H1 (cell line): ENCODE results near the gene TOP1. TPM values are rescaled to one million over a fixed set of nuclear protein-coding genes. Genes with fewer than 3 reads are reported as not detected.

Source experiments
- MAFK ChIP-seq: IDR thresholded peaks from 2 replicates; pipeline ENCODE4 v1.6.1; 2012; ENCODE audit warnings: low read depth, mild to moderate bottlenecking, improper control_type of control experiment, low read length
- NANOG ChIP-seq: IDR thresholded peaks from 2 replicates; pipeline ENCODE4 v1.6.1; 2011; ENCODE audit warnings: low read length, low read depth, mild to moderate bottlenecking, inconsistent platforms; ENCODE audit not compliant: insufficient read depth, poor library complexity, severe bottlenecking
- SIX5 ChIP-seq: IDR thresholded peaks from 2 replicates; pipeline ENCODE4 v1.6.1; 2011; ENCODE audit warnings: mild to moderate bottlenecking, low read depth, low read length
- polyA plus RNA-seq, 7 experiments: library from polyadenylated mRNA; depleted of rRNA in 3 of 7; stranded (reverse) in 5 of 7; unstranded in 2 of 7; fragments of >200 nt in 5 of 7; fragments of 200-250 nt in 2 of 7; gene quantifications; 1 replicate in 5 of 7; 2 replicates in 1 of 7; 4 replicates in 1 of 7; pipeline versions ENCODE4 v1.2.1 to v1.2.3, GENCODE V29; 2011 to 2013; ENCODE audit warnings: missing spikeins in 2 of 7, mixed read lengths in 2 of 7
- total RNA-seq: library from RNA; stranded (reverse); fragmentation: NEBNext Ultra II Directional; extraction: Animal tissue kit (Norgen Biotek cat#: 25700); gene quantifications from 2 replicates; pipeline ENCODE4 v1.2.1, GENCODE V29; 2021
- TF ChIP-seq, protein P1 (sequence below): fragments of 300-600 bp; sonication (generic); IDR thresholded peaks from 2 replicates; pipeline ENCODE4 v1.7.1; 2012; ENCODE audit warnings: low read length, moderate library complexity, mild to moderate bottlenecking, inconsistent platforms; ENCODE audit not compliant: insufficient replicate concordance

The TOP1 gene
- total and polyA plus RNA-seq, 2 of the 8 experiments (the other 6 are each of a cell fraction or from before 2014, with no cell fraction given): 7.4 to 108 TPM

DNA sequence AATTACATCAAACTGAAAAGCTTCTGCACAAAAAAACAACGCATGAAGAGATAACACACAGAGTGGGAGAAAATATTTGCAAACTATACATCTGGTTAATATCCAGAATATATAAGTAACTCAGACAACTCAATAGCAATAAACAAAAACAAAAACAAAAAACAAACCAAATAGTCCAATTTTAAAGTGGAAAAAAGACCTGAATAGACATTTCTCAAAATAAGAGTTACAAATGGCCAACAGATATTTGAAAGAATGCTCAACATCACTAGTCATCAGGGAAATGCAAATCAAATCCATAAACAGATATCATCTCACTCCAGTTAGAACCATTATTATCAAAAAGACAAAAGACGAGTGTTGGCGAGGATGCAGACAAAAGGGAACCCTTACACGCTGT, 28.8 kb upstream of the TOP1 start (continued):
- TF ChIP-seq, protein P1, sequence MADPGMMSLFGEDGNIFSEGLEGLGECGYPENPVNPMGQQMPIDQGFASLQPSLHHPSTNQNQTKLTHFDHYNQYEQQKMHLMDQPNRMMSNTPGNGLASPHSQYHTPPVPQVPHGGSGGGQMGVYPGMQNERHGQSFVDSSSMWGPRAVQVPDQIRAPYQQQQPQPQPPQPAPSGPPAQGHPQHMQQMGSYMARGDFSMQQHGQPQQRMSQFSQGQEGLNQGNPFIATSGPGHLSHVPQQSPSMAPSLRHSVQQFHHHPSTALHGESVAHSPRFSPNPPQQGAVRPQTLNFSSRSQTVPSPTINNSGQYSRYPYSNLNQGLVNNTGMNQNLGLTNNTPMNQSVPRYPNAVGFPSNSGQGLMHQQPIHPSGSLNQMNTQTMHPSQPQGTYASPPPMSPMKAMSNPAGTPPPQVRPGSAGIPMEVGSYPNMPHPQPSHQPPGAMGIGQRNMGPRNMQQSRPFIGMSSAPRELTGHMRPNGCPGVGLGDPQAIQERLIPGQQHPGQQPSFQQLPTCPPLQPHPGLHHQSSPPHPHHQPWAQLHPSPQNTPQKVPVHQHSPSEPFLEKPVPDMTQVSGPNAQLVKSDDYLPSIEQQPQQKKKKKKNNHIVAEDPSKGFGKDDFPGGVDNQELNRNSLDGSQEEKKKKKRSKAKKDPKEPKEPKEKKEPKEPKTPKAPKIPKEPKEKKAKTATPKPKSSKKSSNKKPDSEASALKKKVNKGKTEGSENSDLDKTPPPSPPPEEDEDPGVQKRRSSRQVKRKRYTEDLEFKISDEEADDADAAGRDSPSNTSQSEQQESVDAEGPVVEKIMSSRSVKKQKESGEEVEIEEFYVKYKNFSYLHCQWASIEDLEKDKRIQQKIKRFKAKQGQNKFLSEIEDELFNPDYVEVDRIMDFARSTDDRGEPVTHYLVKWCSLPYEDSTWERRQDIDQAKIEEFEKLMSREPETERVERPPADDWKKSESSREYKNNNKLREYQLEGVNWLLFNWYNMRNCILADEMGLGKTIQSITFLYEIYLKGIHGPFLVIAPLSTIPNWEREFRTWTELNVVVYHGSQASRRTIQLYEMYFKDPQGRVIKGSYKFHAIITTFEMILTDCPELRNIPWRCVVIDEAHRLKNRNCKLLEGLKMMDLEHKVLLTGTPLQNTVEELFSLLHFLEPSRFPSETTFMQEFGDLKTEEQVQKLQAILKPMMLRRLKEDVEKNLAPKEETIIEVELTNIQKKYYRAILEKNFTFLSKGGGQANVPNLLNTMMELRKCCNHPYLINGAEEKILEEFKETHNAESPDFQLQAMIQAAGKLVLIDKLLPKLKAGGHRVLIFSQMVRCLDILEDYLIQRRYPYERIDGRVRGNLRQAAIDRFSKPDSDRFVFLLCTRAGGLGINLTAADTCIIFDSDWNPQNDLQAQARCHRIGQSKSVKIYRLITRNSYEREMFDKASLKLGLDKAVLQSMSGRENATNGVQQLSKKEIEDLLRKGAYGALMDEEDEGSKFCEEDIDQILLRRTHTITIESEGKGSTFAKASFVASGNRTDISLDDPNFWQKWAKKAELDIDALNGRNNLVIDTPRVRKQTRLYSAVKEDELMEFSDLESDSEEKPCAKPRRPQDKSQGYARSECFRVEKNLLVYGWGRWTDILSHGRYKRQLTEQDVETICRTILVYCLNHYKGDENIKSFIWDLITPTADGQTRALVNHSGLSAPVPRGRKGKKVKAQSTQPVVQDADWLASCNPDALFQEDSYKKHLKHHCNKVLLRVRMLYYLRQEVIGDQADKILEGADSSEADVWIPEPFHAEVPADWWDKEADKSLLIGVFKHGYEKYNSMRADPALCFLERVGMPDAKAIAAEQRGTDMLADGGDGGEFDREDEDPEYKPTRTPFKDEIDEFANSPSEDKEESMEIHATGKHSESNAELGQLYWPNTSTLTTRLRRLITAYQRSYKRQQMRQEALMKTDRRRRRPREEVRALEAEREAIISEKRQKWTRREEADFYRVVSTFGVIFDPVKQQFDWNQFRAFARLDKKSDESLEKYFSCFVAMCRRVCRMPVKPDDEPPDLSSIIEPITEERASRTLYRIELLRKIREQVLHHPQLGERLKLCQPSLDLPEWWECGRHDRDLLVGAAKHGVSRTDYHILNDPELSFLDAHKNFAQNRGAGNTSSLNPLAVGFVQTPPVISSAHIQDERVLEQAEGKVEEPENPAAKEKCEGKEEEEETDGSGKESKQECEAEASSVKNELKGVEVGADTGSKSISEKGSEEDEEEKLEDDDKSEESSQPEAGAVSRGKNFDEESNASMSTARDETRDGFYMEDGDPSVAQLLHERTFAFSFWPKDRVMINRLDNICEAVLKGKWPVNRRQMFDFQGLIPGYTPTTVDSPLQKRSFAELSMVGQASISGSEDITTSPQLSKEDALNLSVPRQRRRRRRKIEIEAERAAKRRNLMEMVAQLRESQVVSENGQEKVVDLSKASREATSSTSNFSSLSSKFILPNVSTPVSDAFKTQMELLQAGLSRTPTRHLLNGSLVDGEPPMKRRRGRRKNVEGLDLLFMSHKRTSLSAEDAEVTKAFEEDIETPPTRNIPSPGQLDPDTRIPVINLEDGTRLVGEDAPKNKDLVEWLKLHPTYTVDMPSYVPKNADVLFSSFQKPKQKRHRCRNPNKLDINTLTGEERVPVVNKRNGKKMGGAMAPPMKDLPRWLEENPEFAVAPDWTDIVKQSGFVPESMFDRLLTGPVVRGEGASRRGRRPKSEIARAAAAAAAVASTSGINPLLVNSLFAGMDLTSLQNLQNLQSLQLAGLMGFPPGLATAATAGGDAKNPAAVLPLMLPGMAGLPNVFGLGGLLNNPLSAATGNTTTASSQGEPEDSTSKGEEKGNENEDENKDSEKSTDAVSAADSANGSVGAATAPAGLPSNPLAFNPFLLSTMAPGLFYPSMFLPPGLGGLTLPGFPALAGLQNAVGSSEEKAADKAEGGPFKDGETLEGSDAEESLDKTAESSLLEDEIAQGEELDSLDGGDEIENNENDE: no peak
- TF ChIP-seq SIX5 (no peak), NANOG (no peak), MAFK (no peak)
